HL-60 (cell line): ENCODE data around the gene DEPDC1B.

Experiments
- CTCF ChIP-seq: IDR thresholded peaks from one replicate; pipeline ENCODE4 v1.5.1; 2011; ENCODE audit warnings: low read length, control low read depth, inconsistent platforms; ENCODE audit not compliant: insufficient read depth
- GABPA ChIP-seq: IDR thresholded peaks from 2 replicates; pipeline ENCODE4 v1.6.1; 2012; ENCODE audit warnings: low read depth
- POLR2AphosphoS5 ChIP-seq: IDR thresholded peaks from 2 replicates; pipeline ENCODE4 v1.6.1; 2012; ENCODE audit warnings: low read depth
- REST ChIP-seq: IDR thresholded peaks from 2 replicates; pipeline ENCODE4 v1.6.1; 2012; ENCODE audit warnings: low read depth; ENCODE audit not compliant: insufficient replicate concordance
- SPI1 ChIP-seq: IDR thresholded peaks from 2 replicates; pipeline ENCODE4 v1.6.1; 2012; ENCODE audit warnings: low read depth, mild to moderate bottlenecking, borderline replicate concordance

GRCh38 chr5:60630179-60630578 lies 69.8 kb downstream of the DEPDC1B start:
- no peak for TF ChIP-seq CTCF
- no peak for TF ChIP-seq POLR2AphosphoS5
- TF ChIP-seq REST, result no peak
- no peak for TF ChIP-seq GABPA
- TF ChIP-seq SPI1, result no peak
